Trophoblast cell (in vitro differentiated cells and primary cell): Measurements from ENCODE around the gene MEAK7.
"Not testable (repeated sequence)": the region's sequence is repeated elsewhere in the genome, so short reads cannot be mapped to it uniquely, and the experiment has no call there.

Experiments used
- DNase-seq, 2 donors: peaks; one replicate each; pipeline ENCODE4 v3.0.0-alpha.2; 2016
- H2AFZ ChIP-seq: 2 replicates; pipeline ENCODE4 v1.6.1; 2013; ENCODE audit warnings: low read length, moderate library complexity, mild to moderate bottlenecking; ENCODE audit not compliant: insufficient read depth, poor library complexity
- H2AK5ac ChIP-seq: 2 replicates; pipeline ENCODE4 v1.6.1; 2013; ENCODE audit warnings: mild to moderate bottlenecking, low read length
- H2BK120ac ChIP-seq: 2 replicates; pipeline ENCODE4 v1.6.1; 2013; ENCODE audit warnings: low read length, mild to moderate bottlenecking, moderate library complexity; ENCODE audit not compliant: insufficient read depth, poor library complexity
- H2BK12ac ChIP-seq: 2 replicates; pipeline ENCODE4 v1.6.1; 2013; ENCODE audit warnings: mild to moderate bottlenecking, low read length, moderate library complexity
- H2BK5ac ChIP-seq: 2 replicates; pipeline ENCODE4 v1.6.1; 2013; ENCODE audit warnings: low read length, low read depth, moderate library complexity, mild to moderate bottlenecking; ENCODE audit not compliant: poor library complexity
- H3K14ac ChIP-seq: 2 replicates; pipeline ENCODE4 v1.6.1; 2013; ENCODE audit warnings: mild to moderate bottlenecking, low read length
- H3K18ac ChIP-seq: 2 replicates; pipeline ENCODE4 v1.6.1; 2013; ENCODE audit warnings: mild to moderate bottlenecking, low read length
- H3K23ac ChIP-seq: 2 replicates; pipeline ENCODE4 v1.6.1; 2013; ENCODE audit warnings: low read length
- H3K27ac ChIP-seq: 2 replicates; pipeline ENCODE4 v1.5.1; 2013; ENCODE audit warnings: low read depth, mild to moderate bottlenecking, inconsistent platforms, low read length, moderate library complexity
- H3K27me3 ChIP-seq: 2 replicates; pipeline ENCODE4 v1.6.1; 2013; ENCODE audit warnings: inconsistent platforms, mild to moderate bottlenecking, low read length, moderate library complexity; ENCODE audit not compliant: insufficient read depth
- H3K36me3 ChIP-seq, 2 experiments: 1 replicate in 1 of 2; 2 replicates in 1 of 2; pipeline ENCODE4 v1.6.1; 2013; ENCODE audit warnings: low read length in 2 of 2, mild to moderate bottlenecking in 2 of 2, moderate library complexity in 1 of 2; ENCODE audit not compliant: insufficient read depth in 2 of 2, control insufficient read depth in 1 of 2
- H3K4ac ChIP-seq: 2 replicates; pipeline ENCODE4 v1.6.1; 2013; ENCODE audit warnings: low read depth, mild to moderate bottlenecking, low read length, moderate library complexity
- H3K4me1 ChIP-seq, 2 experiments: 1 replicate in 1 of 2; 2 replicates in 1 of 2; pipeline ENCODE4 v1.6.1; 2013; ENCODE audit warnings: low read length in 2 of 2, mild to moderate bottlenecking in 2 of 2, moderate library complexity in 1 of 2; ENCODE audit not compliant: insufficient read depth in 2 of 2, control insufficient read depth in 1 of 2
- H3K4me2 ChIP-seq: 2 replicates; pipeline ENCODE4 v1.6.1; 2013; ENCODE audit warnings: inconsistent platforms, mild to moderate bottlenecking, low read length, moderate library complexity
- H3K4me3 ChIP-seq: 2 replicates; pipeline ENCODE4 v1.5.1; 2013; ENCODE audit warnings: mild to moderate bottlenecking, low read depth, low read length, inconsistent platforms
- H3K79me1 ChIP-seq: one replicate; pipeline ENCODE4 v1.6.1; 2013; ENCODE audit warnings: low read length
- H3K79me2 ChIP-seq: 2 replicates; pipeline ENCODE4 v1.6.1; 2013; ENCODE audit warnings: low read length, mild to moderate bottlenecking; ENCODE audit not compliant: control insufficient read depth, insufficient read depth, poor library complexity
- H3K9ac ChIP-seq: 2 replicates; pipeline ENCODE4 v1.6.1; 2013; ENCODE audit warnings: mild to moderate bottlenecking, low read length
- H3K9me3 ChIP-seq: 2 replicates; pipeline ENCODE4 v1.6.1; 2013; ENCODE audit warnings: low read depth, mild to moderate bottlenecking, control low read depth, inconsistent platforms, low read length; ENCODE audit not compliant: insufficient read depth
- H4K12ac ChIP-seq: 2 replicates; pipeline ENCODE4 v1.6.1; 2013; ENCODE audit warnings: low read depth, mild to moderate bottlenecking, low read length, moderate library complexity
- H4K8ac ChIP-seq: 2 replicates; pipeline ENCODE4 v1.6.1; 2013; ENCODE audit warnings: low read depth, mild to moderate bottlenecking, low read length, moderate library complexity
- H4K91ac ChIP-seq: one replicate; pipeline ENCODE4 v1.6.1; 2013; ENCODE audit warnings: low read depth, mild to moderate bottlenecking, low read length, moderate library complexity
- WGBS: extraction: QIAGEN DNeasy Blood & Tissue Kit; methylation state at CpG from one replicate; pipeline ENCODE4 v1.1.7; 2013; ENCODE audit warnings: missing lambda C conversion rate; ENCODE audit not compliant: insufficient read length, insufficient coverage; ENCODE audit errors: extremely low coverage; 5-methylcytosine and 5-hydroxymethylcytosine counted together

MEAK7 gene

DNA sequence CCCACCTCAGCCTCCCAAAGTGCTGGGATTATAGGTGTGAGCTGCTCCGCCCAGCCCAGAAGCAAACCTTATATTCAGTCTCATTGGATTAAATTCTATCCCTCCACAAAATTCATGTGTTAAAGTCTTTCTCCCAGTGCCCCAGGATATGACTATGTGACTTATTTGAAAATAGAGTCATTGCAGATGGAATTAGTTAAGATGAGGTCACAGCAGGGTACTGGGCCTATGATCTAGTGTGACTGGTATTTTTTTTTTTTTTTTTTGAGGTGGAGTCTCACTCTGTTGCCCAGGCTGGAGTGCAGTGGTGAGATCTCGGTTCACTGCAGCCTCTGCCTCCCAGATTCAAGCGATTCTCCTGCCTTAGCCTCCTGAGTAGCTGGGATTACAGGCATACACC is 13.8 kb upstream of the MEAK7 start:
- H3K14ac ChIP-seq, H3K4me3 ChIP-seq, H3K23ac ChIP-seq, H3K79me2 ChIP-seq, H3K9me3 ChIP-seq, H2BK120ac ChIP-seq, H2AFZ ChIP-seq, H3K4ac ChIP-seq, H3K18ac ChIP-seq, H4K91ac ChIP-seq, H2AK5ac ChIP-seq, H3K9ac ChIP-seq, H4K8ac ChIP-seq, H3K36me3 ChIP-seq, H3K79me1 ChIP-seq, H2BK5ac ChIP-seq, H4K12ac ChIP-seq, H3K4me2 ChIP-seq, H3K27me3 ChIP-seq, H2BK12ac ChIP-seq, H3K27ac ChIP-seq: not testable (repeated sequence)
- no CpG with 5 or more reads among the region's 3 CpGs for WGBS
- peak; percentile 69 to 94 for DNase-seq
- peaks cover 5 to 12% of the 10 kb centered on the region in 2 experiments for H3K4me1 ChIP-seq

DNA sequence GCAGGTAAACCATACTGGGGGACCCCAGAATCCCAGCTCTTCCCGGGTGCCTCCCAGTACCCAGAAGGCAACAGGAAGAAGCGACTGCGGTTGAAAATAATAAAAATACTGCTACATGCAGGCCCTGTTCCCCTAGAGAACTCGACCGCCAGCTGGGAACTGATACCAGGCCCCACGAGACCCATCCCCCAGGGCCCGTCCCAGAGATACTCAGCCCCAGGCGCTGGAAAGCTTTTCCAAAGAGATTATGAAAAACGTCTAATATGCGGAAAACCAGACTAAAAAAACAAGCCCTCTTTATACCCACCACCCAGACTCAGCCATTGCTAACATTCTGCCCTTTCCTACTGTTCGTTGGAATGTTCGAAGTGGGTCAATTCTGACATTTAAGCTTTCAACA is 12.9 kb upstream of the MEAK7 start:
- H2BK5ac ChIP-seq, result no peak overlapping the region
- H2BK120ac ChIP-seq, result no peak overlapping the region
- H4K91ac ChIP-seq, result no peak overlapping the region
- peaks cover 5 to 12% of the 10 kb centered on the region in 2 experiments for H3K4me1 ChIP-seq
- H3K4me3 ChIP-seq, result no peak overlapping the region
- no peak overlapping the region for H3K14ac ChIP-seq
- no peak overlapping the region for H3K9ac ChIP-seq
- no peak overlapping the region for H3K27ac ChIP-seq
- H3K4me2 ChIP-seq, result no peak overlapping the region
- H3K23ac ChIP-seq, result no peak overlapping the region
- H2AFZ ChIP-seq, result no peak overlapping the region
- no peaks in the 10 kb centered on the region for H3K36me3 ChIP-seq
- WGBS, result no CpG with 5 or more reads among the region's 12 CpGs
- no peak overlapping the region for H2BK12ac ChIP-seq
- H4K8ac ChIP-seq, result no peak overlapping the region
- no peaks in the 10 kb centered on the region for H3K9me3 ChIP-seq
- no peak overlapping the region for H2AK5ac ChIP-seq
- no peaks in the 10 kb centered on the region for H3K79me2 ChIP-seq
- DNase-seq, result peak; percentile 92 to 98
- no peaks in the 10 kb centered on the region for H3K27me3 ChIP-seq
- no peak overlapping the region for H3K4ac ChIP-seq
- H3K18ac ChIP-seq, result no peak overlapping the region
- peaks cover 8% of the 10 kb centered on the region for H3K79me1 ChIP-seq
- H4K12ac ChIP-seq, result no peak overlapping the region

DNA sequence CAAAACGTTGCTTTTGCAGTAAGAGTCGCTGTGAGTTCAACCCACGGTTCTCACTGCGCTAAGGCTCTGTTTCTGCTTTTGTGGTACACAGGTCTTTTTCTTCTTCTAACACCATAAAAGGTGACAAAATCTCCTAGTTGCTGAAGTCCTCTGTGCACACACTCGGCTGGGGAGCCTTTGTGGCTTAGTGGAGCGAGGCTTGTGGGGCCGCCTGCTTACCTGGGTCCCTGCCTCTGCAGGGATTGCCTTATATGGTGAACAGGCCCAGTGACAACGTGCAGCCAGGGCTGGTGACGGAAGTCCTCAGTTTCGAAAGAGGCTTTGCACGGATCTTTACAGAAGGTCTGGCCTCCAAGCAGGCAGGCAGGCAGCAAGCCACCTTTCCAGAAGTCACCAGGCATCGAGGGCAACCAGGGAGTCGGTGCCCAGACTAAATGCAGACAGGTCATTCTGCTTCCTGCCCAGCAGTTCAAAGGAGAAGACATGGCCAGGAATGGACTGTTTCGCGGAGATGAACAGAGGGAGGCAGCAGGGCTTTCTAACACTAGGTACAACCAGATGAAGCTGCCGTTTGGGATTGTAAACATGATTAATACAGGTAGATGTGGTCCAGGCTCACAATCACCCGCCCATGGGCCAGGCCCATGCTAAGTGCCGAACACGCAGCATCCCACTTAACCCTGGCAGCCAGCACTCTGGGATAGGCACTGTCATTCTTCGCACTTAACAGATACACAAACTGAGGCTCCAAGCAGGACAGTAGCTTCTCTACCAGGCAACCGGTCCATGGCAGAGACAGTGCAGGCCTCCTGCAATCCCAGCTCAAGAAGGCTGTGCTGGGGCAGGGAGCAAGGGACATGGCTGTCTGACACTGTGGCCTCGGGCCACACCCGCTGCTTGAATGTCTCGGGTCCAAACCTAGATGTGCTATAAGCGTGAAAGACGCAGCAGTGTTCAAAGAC is 10.7 kb upstream of the MEAK7 start:
- H2BK12ac ChIP-seq, result peak overlapping the region; percentile 19

DNA sequence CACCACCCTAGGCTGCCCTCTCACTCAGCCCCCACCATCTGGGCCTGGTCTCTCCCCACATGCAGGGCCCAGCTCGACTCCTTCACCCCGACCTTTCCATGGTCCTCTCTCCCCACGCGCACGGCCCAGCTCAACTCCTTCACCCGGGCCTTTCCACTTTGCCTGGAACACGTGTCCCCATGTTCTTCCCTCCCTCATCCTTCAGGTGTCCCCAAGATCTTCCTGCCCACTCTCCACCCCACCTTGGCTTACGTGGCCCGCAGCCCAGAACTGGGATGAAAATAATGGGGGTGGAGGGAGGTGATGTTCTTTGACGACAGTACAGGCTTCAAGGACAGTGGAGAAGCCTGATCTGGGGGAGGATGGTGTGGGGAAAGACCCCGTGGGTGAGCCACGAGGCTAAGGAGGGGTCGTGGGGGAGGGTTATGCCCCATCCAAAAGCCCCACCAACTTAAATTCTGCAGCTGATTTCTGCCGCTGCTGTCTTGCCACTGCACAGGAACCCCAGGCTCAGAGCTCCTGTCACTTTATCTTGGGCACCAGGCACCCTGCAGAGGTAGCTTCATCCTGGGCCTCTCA is 9.9 kb upstream of the MEAK7 start:
- Histone ChIP-seq H3K4ac (no peak overlapping the region), H3K18ac (no peak overlapping the region), H3K4me3 (no peak overlapping the region), H3K27me3 (no peaks in the 10 kb centered on the region), H4K8ac (no peak overlapping the region), H3K14ac (peak overlapping the region; percentile 19), H3K4me1 (peaks cover 5 to 12% of the 10 kb centered on the region in 2 experiments), H2BK5ac (no peak overlapping the region), H3K9me3 (no peaks in the 10 kb centered on the region), H3K27ac (no peak overlapping the region), H3K79me1 (peaks cover 8% of the 10 kb centered on the region), H2AK5ac (no peak overlapping the region), H3K9ac (no peak overlapping the region), H3K36me3 (no peaks in the 10 kb centered on the region), H3K4me2 (no peak overlapping the region), H4K12ac (no peak overlapping the region), H2BK12ac (peak overlapping the region; percentile 89), H2AFZ (peak overlapping the region; percentile 5), H2BK120ac (peak overlapping the region; percentile 34), H3K23ac (no peak overlapping the region), H3K79me2 (no peaks in the 10 kb centered on the region), H4K91ac (peak overlapping the region; percentile 22)
- no CpG with 5 or more reads among the region's 14 CpGs for WGBS
- DNase-seq, result no peak

More for the DNA sequence above, 10.7 kb upstream of the MEAK7 start:
- DNase-seq, result peak; percentile 57 to 79
- Histone ChIP-seq H2BK120ac (peak overlapping the region; percentile 4), H3K27ac (no peak overlapping the region), H3K23ac (no peak overlapping the region), H3K4ac (peak overlapping the region; percentile 19), H2AFZ (no peak overlapping the region), H3K4me2 (no peak overlapping the region), H4K91ac (peak overlapping the region; percentile 22), H3K27me3 (no peaks in the 10 kb centered on the region), H4K8ac (peak overlapping the region; percentile 5), H3K4me3 (no peak overlapping the region), H4K12ac (no peak overlapping the region), H3K9ac (no peak overlapping the region), H2BK5ac (no peak overlapping the region), H3K79me1 (peaks cover 8% of the 10 kb centered on the region), H3K18ac (no peak overlapping the region), H3K9me3 (no peaks in the 10 kb centered on the region), H3K4me1 (peaks cover 5 to 12% of the 10 kb centered on the region in 2 experiments), H3K36me3 (no peaks in the 10 kb centered on the region), H3K79me2 (no peaks in the 10 kb centered on the region), H2AK5ac (peak overlapping the region; percentile 28), H3K14ac (no peak overlapping the region)
- no CpG with 5 or more reads among the region's 26 CpGs for WGBS
